ENCODE results near the gene YJEFN3. TPM values are rescaled to one million over a fixed set of nuclear protein-coding genes. Genes with fewer than 3 reads are reported as not detected.

Gene YJEFN3
- total RNA-seq, 1 experiment from 2014 or later, result 1.2 TPM

DNA sequence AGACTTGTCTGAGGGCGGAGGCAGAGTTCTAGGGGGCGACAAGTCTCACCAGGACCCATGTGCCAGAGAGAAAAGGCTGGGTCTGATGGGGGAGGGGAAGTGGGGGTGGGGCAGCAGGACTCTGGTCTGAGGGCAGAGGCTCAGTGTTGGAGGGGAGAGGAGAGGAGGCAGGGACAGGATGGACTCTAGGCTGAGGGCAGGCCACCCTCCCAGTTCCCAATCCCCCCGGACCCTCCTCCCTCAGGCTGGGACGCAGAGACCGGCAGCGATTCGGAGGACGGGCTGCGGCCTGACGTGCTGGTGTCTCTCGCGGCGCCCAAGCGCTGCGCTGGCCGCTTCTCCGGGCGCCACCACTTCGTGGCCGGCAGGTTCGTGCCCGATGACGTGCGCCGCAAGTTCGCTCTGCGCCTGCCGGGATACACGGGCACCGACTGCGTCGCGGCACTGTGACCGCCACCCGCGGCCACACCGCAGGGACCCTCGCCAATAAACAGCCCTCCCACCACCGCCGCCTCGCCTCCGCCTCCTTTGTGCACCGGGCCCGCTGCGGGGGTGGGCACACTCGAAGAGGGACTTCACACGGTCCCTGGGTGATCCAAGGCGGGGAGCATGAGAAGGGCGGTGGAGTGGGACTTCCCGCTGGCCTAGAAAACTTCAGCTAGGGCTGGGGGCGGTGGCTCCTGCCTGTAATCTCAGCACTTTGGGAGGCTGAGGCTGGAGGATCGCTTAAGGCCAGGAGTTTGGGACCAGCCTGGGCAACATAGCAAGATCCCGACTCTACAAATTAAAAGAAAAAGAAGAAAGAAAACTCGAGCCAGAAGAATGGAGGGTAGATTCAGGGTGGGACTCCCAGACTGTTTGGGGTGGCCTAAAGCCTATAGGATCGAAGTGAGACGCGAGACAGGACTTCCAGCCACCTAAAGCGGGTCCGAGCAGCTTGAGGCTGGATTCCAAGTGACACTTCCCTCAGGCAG is 8.7 kb downstream of the YJEFN3 start:
- Histone ChIP-seq H3K36me3 (replicated peaks; ENCODE audit: control insufficient read depth, insufficient read depth, low read length) (no peaks in the 10 kb centered on the region), H3K4me3 (ENCODE audit: insufficient read depth, low read depth, low read length) (peak overlapping the region; percentile 50; the same call in 1 of the 2 replicates), H3K27me3 (ENCODE audit: control insufficient read depth, insufficient read depth, low read length) (peaks cover 27% of the 10 kb centered on the region)
- DNase-seq, result peak; percentile 83

DNA sequence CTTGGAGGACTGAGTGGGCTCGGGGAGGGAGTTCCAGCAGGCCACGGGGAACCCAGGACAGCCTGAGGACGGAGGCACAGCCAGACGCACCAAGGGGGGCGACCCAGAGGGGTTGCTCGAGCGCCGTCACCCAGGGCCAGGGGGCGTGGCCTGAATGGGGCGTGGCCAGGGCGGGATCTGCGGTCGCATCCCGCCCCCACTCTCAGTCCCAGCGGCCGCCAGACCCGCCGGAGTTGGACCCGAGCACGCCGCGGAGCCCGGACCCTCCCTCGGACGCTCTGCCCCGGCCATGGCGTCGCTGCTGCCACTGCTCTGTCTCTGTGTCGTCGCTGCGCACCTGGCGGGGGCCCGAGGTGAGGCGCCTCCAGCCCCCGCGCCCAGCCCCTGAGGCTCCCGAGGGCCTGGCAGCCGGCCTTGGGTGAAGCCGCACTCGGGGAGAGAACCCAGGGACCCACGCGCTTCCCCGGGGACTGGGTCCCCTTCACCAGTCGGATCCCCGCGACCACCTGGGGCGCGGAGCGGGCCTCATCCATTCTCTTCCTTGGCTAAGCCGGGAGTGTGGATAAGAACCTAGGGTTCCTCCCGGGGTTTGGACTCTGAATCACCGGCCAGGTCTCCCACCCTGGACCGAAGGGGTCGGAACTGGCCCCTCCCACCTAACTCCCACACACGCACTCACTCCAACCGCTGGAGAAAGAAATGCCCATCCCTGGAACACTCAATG is 9.5 kb downstream of the YJEFN3 start, which contains the start of gene CILP2:
CILP2 (plus strand) TSS at position 205 of the 724 bp plus-strand sequence; CDS start at position 290, 85 bp downstream.
- Histone ChIP-seq H3K27me3 (ENCODE audit: control insufficient read depth, insufficient read depth, low read length) (peaks cover 27% of the 10 kb centered on the region), H3K4me3 (ENCODE audit: insufficient read depth, low read depth, low read length) (peak within 1 kb of the TSS; percentile 50), H3K36me3 (replicated peaks; ENCODE audit: control insufficient read depth, insufficient read depth, low read length) (no peaks in the 10 kb centered on the region)
- DNase-seq, result peak; percentile 99

DNA sequence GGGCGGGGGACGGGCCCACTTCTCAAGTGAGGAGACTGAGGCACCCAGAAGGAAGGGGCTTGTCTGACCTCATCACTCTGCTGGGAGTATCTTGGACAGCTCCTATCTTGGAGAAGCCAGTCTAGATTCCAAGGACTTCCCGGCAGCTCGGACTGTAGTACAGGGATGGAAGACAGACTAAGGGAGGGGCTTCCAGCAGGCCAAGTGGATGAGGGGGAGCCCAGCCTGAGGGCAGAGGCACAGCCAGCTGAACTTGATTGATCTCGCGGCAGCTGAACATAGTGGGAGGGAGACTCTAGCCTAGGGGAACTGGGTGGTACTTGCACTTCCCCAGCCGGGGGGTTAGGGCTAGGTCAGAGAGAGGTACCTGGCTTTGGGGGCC is 10.1 kb downstream of the YJEFN3 start:
- Histone ChIP-seq H3K27me3 (ENCODE audit: control insufficient read depth, insufficient read depth, low read length) (peaks cover 27% of the 10 kb centered on the region), H3K4me3 (ENCODE audit: insufficient read depth, low read depth, low read length) (peak overlapping the region; percentile 50; the same call in 1 of the 2 replicates), H3K36me3 (replicated peaks; ENCODE audit: control insufficient read depth, insufficient read depth, low read length) (no peaks in the 10 kb centered on the region)
- no peak for DNase-seq

DNA sequence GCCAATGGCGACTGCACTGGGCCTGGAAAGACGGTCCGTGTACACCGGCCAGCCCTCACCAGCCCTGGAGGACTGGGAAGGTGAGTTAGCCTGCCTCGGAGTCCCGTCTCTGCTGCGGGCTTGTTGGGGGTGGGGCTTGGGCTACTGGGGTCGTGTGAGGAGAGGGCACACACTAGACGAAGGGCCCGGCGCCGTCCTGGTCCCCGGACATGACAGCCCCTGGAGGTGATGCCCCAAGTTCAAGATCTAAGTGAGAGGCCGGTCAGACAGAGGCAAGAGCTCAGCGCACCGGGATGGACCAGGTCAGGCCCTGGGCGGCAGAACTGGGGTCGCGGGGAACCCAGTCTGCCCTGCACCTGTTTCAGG is 11.0 kb downstream of the YJEFN3 start:
- no peak overlapping the region for H3K4me3 ChIP-seq (ENCODE audit: insufficient read depth, low read depth, low read length)

DNA sequence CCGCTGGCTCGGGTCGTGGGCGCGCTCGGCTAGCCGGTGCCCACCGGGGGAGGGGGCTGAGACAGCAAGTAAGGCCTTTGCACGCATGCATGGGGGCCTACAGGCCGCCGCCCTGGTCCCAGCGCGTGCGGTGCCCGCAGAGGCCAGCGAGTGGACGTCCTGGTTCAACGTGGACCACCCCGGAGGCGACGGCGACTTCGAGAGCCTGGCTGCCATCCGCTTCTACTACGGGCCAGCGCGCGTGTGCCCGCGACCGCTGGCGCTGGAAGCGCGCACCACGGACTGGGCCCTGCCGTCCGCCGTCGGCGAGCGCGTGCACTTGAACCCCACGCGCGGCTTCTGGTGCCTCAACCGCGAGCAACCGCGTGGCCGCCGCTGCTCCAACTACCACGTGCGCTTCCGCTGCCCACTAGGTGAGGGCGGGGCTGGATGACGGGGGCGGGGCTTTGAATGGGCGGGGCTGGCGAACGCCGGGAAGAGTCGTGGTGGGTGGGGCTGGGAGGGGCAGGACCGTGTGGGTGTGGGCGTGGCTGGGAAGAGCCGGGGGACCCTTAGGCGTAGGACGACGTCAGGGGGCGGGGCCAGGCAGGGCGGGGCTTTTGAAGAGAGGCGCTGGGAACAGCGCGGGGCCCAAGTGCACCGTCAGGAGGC is 11.5 kb downstream of the YJEFN3 start:
- H3K4me3 ChIP-seq (ENCODE audit: insufficient read depth, low read depth, low read length), result peak overlapping the region; percentile 45
- DNase-seq, result peak; percentile 97
- H3K36me3 ChIP-seq (replicated peaks; ENCODE audit: control insufficient read depth, insufficient read depth, low read length), result no peaks in the 10 kb centered on the region
- peaks cover 27% of the 10 kb centered on the region for H3K27me3 ChIP-seq (ENCODE audit: control insufficient read depth, insufficient read depth, low read length)

More for the DNA sequence above, 11.0 kb downstream of the YJEFN3 start:
- Histone ChIP-seq H3K36me3 (replicated peaks; ENCODE audit: control insufficient read depth, insufficient read depth, low read length) (no peaks in the 10 kb centered on the region), H3K27me3 (ENCODE audit: control insufficient read depth, insufficient read depth, low read length) (peaks cover 27% of the 10 kb centered on the region)
- DNase-seq, result no peak

DNA sequence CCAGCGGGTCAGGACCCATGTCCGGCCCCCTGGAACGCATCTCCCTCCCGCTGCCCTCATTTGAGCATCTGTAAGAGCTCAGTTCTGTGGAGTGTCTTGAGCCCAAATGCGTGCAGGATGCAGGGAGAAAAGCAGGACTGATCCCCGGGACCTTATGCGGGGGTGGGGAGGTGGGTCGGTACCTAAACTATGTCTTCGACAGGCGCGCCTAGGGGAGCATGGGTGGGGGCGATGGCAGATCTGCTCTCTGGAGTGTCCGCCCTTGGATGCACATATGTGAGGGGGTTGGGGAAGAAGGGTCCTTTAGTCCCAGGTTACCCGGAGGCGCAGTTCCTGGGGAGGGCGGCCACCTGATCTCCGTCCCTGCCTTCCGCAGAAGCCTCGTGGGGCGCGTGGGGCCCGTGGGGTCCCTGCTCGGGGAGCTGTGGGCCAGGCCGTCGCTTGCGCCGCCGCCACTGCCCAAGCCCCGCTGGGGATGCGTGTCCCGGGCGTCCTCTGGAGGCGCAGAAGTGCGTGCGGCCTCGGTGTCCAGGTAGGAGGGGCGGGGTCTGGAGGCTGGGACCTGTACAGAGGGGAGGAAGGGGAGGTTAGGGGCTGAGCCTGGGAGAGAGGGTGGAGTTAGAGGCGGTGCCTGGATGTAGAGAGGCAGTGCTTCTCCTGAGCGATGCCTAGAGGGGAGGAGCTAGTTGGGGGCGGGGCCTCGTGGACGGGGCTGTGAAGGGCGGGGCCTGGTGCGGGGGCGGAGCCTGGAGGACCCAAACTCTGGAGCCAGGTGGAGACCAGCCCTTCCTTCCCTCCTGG is 12.2 kb downstream of the YJEFN3 start:
- DNase-seq, result peak; percentile 99
- H3K36me3 ChIP-seq (replicated peaks; ENCODE audit: control insufficient read depth, insufficient read depth, low read length), result no peaks in the 10 kb centered on the region
- H3K27me3 ChIP-seq (ENCODE audit: control insufficient read depth, insufficient read depth, low read length), result peaks cover 27% of the 10 kb centered on the region
- peak overlapping the region; percentile 45 for H3K4me3 ChIP-seq (ENCODE audit: insufficient read depth, low read depth, low read length)

DNA sequence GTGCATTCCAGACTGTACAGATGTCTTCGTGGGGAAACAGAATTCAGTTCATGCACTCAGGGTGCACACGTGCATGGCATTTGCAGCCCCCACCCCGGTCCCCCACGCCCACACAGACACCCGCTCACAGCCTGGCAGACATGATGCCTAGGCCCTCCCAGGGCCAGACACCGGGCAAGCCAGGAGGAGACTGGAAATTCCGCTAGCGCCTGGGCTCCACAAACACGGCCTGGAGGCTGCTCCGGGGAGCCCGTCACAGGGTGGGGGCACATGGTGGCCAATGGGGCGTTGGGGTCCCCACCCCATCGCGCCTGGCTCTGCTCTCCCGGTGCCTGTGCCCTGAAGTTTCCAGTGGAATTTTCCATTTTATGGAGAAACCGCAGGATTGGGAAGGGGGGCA is 12.9 kb downstream of the YJEFN3 start:
- Histone ChIP-seq H3K27me3 (ENCODE audit: control insufficient read depth, insufficient read depth, low read length) (peaks cover 27% of the 10 kb centered on the region), H3K4me3 (ENCODE audit: insufficient read depth, low read depth, low read length) (no peak overlapping the region), H3K36me3 (replicated peaks; ENCODE audit: control insufficient read depth, insufficient read depth, low read length) (no peaks in the 10 kb centered on the region)
- no peak for DNase-seq

DNA sequence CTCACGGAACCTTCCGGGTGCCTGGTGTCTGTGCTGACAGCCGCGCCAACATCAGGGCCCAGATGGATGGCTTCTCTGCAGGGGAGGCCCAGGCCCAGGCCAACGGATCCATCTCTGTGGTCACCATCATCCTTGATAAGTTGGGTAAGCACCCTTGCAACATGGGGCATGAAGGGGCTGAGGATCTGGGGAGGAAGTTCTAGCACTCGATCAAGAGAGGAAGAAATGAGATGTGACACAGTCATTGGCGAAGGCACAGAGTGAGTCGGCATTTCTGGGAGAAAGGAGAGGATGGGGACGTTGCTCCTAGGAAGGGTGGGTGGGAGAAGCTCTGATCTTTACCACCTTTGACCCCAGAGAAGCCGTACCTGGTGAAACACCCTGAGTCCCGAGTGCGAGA is 13.8 kb downstream of the YJEFN3 start:
- H3K4me3 ChIP-seq (ENCODE audit: insufficient read depth, low read depth, low read length), result no peak overlapping the region
- H3K36me3 ChIP-seq (replicated peaks; ENCODE audit: control insufficient read depth, insufficient read depth, low read length), result no peaks in the 10 kb centered on the region
- peaks cover 27% of the 10 kb centered on the region for H3K27me3 ChIP-seq (ENCODE audit: control insufficient read depth, insufficient read depth, low read length)
- DNase-seq, result no peak

DNA sequence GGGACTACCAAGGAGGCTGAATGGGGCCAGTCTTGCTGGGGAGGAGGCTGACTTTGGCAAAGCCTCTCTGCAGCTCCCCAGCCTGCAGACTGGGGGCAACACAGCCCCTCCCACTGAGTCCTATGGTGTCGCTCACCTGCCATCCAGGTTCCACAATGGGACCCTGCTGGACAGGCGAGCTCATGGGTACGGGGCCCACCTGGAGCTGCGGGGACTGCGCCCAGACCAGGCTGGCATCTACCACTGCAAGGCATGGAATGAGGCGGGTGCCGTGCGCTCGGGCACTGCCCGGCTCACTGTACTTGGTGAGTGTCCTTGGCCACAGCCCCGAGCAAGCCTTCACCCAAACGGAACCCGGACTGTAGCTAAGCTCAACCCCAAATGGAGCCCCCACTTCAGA is 14.4 kb downstream of the YJEFN3 start:
- peaks cover 24% of the 10 kb centered on the region for H3K27me3 ChIP-seq (ENCODE audit: control insufficient read depth, insufficient read depth, low read length)
- H3K36me3 ChIP-seq (replicated peaks; ENCODE audit: control insufficient read depth, insufficient read depth, low read length), result no peaks in the 10 kb centered on the region
- no peak overlapping the region for H3K4me3 ChIP-seq (ENCODE audit: insufficient read depth, low read depth, low read length)
- DNase-seq, result no peak

DNA sequence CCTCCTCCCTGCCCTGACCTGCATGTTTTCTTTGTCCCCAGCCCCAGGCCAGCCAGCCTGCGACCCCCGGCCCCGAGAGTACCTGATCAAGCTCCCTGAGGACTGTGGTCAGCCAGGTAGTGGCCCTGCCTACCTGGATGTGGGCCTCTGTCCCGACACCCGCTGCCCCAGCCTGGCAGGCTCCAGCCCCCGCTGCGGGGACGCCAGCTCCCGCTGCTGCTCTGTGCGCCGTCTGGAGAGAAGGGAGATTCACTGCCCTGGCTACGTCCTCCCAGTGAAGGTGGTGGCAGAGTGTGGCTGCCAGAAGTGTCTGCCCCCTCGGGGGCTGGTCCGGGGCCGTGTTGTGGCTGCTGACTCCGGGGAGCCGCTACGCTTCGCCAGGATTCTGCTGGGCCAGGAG is 14.9 kb downstream of the YJEFN3 start:
- no peak overlapping the region for H3K4me3 ChIP-seq (ENCODE audit: insufficient read depth, low read depth, low read length)
- H3K27me3 ChIP-seq (ENCODE audit: control insufficient read depth, insufficient read depth, low read length), result peaks cover 18% of the 10 kb centered on the region
- no peak for DNase-seq
- H3K36me3 ChIP-seq (replicated peaks; ENCODE audit: control insufficient read depth, insufficient read depth, low read length), result no peaks in the 10 kb centered on the region

DNA sequence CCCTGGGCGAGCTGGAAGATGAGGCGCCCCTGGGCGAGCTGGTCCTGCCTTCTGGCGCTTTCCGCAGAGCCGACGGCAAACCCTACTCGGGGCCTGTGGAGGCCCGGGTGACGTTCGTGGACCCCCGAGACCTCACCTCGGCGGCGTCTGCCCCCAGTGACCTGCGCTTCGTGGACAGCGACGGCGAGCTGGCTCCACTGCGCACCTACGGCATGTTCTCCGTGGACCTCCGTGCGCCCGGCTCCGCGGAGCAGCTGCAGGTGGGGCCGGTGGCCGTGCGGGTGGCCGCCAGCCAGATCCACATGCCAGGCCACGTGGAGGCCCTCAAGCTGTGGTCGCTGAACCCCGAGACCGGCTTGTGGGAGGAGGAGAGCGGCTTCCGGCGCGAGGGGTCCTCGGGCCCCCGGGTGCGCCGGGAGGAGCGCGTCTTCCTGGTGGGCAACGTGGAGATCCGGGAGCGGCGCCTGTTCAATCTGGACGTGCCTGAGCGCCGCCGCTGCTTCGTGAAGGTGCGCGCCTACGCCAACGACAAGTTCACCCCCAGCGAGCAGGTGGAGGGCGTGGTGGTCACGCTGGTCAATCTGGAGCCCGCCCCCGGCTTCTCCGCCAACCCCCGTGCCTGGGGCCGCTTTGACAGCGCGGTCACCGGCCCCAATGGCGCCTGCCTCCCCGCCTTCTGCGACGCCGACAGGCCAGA is 15.7 kb downstream of the YJEFN3 start:
- Histone ChIP-seq H3K4me3 (ENCODE audit: insufficient read depth, low read depth, low read length) (no peak overlapping the region), H3K36me3 (replicated peaks; ENCODE audit: control insufficient read depth, insufficient read depth, low read length) (no peaks in the 10 kb centered on the region), H3K27me3 (ENCODE audit: control insufficient read depth, insufficient read depth, low read length) (peaks cover 11% of the 10 kb centered on the region)
- DNase-seq, result no peak

DNA sequence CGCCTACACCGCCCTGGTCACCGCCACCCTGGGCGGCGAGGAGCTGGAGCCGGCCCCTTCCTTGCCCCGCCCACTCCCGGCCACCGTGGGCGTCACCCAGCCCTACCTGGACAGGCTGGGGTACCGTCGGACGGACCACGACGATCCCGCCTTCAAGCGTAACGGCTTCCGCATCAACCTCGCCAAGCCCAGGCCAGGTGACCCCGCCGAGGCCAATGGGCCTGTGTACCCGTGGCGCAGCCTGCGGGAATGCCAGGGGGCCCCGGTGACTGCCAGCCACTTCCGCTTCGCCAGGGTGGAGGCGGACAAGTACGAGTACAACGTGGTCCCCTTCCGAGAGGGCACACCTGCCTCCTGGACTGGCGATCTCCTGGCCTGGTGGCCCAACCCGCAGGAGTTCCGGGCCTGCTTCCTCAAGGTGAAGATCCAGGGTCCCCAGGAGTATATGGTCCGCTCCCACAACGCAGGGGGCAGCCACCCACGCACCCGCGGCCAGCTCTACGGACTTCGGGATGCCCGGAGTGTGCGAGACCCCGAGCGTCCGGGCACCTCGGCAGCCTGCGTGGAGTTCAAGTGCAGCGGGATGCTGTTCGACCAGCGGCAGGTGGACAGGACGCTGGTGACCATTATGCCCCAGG is 16.4 kb downstream of the YJEFN3 start:
- Histone ChIP-seq H3K27me3 (ENCODE audit: control insufficient read depth, insufficient read depth, low read length) (peaks cover 5% of the 10 kb centered on the region), H3K36me3 (replicated peaks; ENCODE audit: control insufficient read depth, insufficient read depth, low read length) (no peaks in the 10 kb centered on the region), H3K4me3 (ENCODE audit: insufficient read depth, low read depth, low read length) (no peak overlapping the region)
- DNase-seq, result peak; percentile 74

DNA sequence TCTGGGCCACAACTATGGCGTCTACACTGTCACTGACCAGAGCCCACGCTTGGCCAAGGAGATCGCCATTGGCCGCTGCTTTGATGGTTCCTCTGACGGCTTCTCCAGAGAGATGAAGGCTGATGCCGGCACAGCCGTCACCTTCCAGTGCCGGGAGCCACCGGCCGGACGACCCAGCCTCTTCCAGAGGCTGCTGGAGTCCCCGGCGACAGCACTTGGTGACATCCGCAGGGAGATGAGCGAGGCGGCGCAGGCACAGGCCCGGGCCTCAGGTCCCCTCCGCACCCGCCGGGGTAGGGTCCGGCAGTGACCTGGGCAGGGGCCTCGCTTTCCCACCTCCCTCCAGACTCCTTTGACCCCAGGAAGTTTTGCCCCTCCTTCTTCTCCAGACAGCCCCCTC is 17.0 kb downstream of the YJEFN3 start:
- no peaks in the 10 kb centered on the region for H3K36me3 ChIP-seq (replicated peaks; ENCODE audit: control insufficient read depth, insufficient read depth, low read length)
- peaks cover 1% of the 10 kb centered on the region; the same call in 1 of the 2 replicates for H3K27me3 ChIP-seq (ENCODE audit: control insufficient read depth, insufficient read depth, low read length)
- no peak overlapping the region for H3K4me3 ChIP-seq (ENCODE audit: insufficient read depth, low read depth, low read length)
- no peak for DNase-seq

Measured in H7 (cell line).